GM08714 (cell line): ENCODE data around the gene ARL14.
"Not testable (repeated sequence)": the region's sequence is repeated elsewhere in the genome, so short reads cannot be mapped to it uniquely, and the experiment has no call there.

Experiments used
- H3K4me3 ChIP-seq: fragments of 200-500 bp; sonication (Bioruptor generic); 2 replicates; pipeline ENCODE4 v1.5.1; 2014; ENCODE audit warnings: mild to moderate bottlenecking, low read length, inconsistent platforms
- ZNF274 ChIP-seq: IDR thresholded peaks from 2 replicates; pipeline ENCODE4 v1.6.1; 2012; ENCODE audit warnings: mild to moderate bottlenecking, low read depth, low read length

Gene ARL14

GRCh38 chr3:160693191-160693590 is 16.2 kb downstream of the ARL14 start:
- no peak for TF ChIP-seq ZNF274
- no peak overlapping the region for H3K4me3 ChIP-seq

- H3K4me3 ChIP-seq, result no peak overlapping the region
- TF ChIP-seq ZNF274, result no peak
These were observed 17.4 kb downstream of the ARL14 start for GRCh38 chr3:160694345-160694744.

DNA sequence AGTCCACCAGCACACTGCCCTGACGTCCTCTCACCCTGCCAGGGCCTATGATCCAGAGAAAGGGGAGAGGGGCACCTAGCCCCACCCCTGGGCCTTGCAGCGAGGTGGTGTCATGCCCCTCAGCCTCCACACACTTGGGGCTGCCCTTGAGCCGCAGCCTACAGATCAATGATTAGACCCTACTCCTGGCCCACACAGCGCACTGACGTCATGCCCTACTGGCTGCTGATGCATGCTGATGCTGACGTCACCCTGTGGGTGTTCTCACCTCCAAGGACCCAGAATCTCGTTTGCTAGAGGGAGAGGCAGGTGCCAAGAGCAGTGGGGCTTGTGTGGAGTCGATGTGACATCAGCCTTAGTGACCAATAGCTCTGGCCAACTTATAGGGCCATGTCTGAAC is 18.0 kb downstream of the ARL14 start:
- TF ChIP-seq ZNF274, result no peak
- H3K4me3 ChIP-seq, result no peak overlapping the region

GRCh38 chr3:160695915-160696327 is 19.0 kb downstream of the ARL14 start:
- no peak for TF ChIP-seq ZNF274
- no peak overlapping the region for H3K4me3 ChIP-seq

- TF ChIP-seq ZNF274, result no peak
- H3K4me3 ChIP-seq, result no peak overlapping the region
These were observed 20.8 kb downstream of the ARL14 start for GRCh38 chr3:160697637-160698380.

- H3K4me3 ChIP-seq, result no peak overlapping the region
- no peak for TF ChIP-seq ZNF274
These were observed 21.7 kb downstream of the ARL14 start for GRCh38 chr3:160698599-160699195.

- H3K4me3 ChIP-seq, result no peak overlapping the region
- no peak for TF ChIP-seq ZNF274
These were observed 24.5 kb downstream of the ARL14 start for GRCh38 chr3:160701490-160701889.

DNA sequence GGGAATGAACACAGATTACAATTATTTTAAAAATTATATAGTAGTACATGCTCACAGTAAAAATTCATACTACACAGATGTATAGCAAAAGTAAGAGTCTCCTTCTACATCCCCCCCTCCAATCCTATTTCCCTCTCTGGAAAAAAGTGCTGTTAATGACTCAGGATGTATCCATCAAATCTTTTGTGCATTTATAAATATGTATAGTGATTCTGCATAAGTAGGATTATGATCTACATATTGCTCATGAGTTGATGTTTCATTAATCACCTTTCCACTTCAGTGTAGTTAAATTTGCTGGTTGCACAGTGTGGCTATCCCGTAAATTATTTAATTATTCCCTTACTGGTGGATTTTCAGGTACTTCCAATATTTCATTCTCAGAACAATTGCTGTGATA is 25.3 kb downstream of the ARL14 start:
- no peak for TF ChIP-seq ZNF274
- no peak overlapping the region for H3K4me3 ChIP-seq

- H3K4me3 ChIP-seq, result no peak overlapping the region
- TF ChIP-seq ZNF274, result no peak
These were observed 27.0 kb downstream of the ARL14 start for GRCh38 chr3:160703974-160704373.

GRCh38 chr3:160707187-160707794 is 30.3 kb downstream of the ARL14 start:
- H3K4me3 ChIP-seq, result no peak overlapping the region
- no peak for TF ChIP-seq ZNF274

DNA sequence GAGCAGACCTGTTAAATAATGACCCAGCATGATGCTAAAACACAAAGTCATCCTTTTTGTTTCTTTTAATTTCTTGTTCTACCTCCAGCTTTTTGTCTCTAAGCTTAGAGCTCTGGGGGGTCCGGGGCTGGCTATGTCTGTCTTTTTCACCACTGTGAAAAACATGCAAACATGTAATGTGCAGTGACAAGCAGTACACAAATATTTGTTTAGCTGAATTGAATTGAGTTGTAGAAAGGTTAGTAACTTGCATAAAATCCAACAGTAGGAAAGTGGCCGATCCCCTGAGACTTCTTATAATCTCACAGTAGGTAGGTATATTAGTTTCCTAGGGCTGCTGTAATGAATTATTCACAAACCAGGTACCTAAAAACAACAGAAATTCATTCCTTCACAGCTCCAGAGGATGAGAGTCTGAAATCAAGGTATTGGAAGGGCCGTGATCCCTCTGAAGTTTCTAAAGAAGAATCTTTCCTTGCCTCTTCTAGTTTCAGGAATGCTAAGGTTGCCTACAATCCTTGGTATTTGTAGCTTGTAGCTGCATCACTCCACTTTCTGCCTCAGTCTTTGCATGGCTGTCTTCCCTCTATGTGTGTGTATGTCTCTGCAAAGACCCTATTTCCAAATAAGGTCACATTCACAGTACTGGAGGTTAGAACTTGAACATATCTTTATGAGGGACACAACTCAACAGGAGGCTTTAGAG is 32.7 kb downstream of the ARL14 start:
- no peak overlapping the region for H3K4me3 ChIP-seq
- no peak for TF ChIP-seq ZNF274

GRCh38 chr3:160713144-160713543 is 36.2 kb downstream of the ARL14 start:
- H3K4me3 ChIP-seq, result not testable (repeated sequence)

- H3K4me3 ChIP-seq, result no peak overlapping the region
- TF ChIP-seq ZNF274, result no peak
These were observed 42.8 kb downstream of the ARL14 start for GRCh38 chr3:160719710-160720109.

GRCh38 chr3:160720123-160720746 is 43.3 kb downstream of the ARL14 start:
- TF ChIP-seq ZNF274, result no peak
- no peak overlapping the region for H3K4me3 ChIP-seq
